Midbrain (tissue), 1 donor: ENCODE measurements around the gene PRPSAP2.
"Not testable (repeated sequence)": the region's sequence is repeated elsewhere in the genome, so short reads cannot be mapped to it uniquely, and the experiment has no call there.

Experiments
- DNase-seq: peaks from one replicate; lab custom pipeline; 2025; lab: John Stamatoyannopoulos, UW

Gene PRPSAP2, protein sequence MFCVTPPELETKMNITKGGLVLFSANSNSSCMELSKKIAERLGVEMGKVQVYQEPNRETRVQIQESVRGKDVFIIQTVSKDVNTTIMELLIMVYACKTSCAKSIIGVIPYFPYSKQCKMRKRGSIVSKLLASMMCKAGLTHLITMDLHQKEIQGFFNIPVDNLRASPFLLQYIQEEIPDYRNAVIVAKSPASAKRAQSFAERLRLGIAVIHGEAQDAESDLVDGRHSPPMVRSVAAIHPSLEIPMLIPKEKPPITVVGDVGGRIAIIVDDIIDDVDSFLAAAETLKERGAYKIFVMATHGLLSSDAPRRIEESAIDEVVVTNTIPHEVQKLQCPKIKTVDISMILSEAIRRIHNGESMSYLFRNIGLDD

GRCh38 chr17:18857864-18858566 lies at the start of gene PRPSAP2:
PRPSAP2 (plus strand) TSS chr17:18858131; CDS start chr17:18865834, 7,703 bp downstream.
- DNase-seq: peak; percentile 94

GRCh38 chr17:18815924-18816323 lies 42.0 kb upstream of the PRPSAP2 start:
- not testable (repeated sequence) for DNase-seq

- peak; percentile 64 for DNase-seq
Observed at GRCh38 chr17:18816489-18817371, 41.2 kb upstream of the PRPSAP2 start.

GRCh38 chr17:18821430-18821829 lies 36.5 kb upstream of the PRPSAP2 start:
- DNase-seq: not testable (repeated sequence)

DNA sequence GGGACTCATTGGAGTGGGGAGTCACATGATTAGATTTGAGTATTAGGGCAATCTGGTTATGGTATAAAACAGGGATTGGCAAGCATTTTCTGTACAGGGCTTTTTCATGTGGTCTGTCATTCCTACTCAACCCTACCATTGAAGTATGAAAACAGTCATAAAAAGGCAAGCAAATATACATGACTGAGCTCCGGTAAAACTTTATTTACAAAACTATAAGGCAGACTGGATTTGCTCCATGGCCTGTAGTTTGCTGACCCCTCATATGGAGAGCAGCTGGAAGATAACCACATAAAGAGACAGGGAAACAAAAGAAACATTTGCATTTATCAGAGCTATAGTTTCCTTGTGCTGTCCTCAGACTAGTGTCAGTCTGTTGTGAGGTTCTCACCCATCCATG lies 30.3 kb upstream of the PRPSAP2 start:
- not testable (repeated sequence) for DNase-seq

DNA sequence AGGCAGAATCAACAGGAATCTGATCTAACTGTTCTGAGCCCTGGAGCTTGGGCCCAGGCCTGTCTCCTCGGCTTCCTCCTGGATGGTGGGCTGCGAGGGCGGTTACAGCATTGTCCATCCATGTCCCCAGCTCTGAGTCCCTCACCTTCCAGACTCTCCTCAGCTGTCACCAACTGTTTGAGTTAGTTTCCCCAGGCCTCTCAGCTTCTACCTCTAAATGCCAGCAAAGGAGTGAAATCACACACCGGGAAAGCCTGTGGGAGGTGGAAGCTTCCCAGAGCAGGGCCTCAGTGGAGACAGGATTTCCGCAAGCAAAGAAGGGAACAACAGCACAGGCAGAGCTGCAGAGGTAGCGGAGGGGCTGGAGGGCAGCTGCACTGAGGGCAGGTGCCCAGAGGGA lies 9.4 kb upstream of the PRPSAP2 start:
- DNase-seq: no peak

- no peak for DNase-seq
Observed at GRCh38 chr17:18850679-18851078, 7.3 kb upstream of the PRPSAP2 start.

DNA sequence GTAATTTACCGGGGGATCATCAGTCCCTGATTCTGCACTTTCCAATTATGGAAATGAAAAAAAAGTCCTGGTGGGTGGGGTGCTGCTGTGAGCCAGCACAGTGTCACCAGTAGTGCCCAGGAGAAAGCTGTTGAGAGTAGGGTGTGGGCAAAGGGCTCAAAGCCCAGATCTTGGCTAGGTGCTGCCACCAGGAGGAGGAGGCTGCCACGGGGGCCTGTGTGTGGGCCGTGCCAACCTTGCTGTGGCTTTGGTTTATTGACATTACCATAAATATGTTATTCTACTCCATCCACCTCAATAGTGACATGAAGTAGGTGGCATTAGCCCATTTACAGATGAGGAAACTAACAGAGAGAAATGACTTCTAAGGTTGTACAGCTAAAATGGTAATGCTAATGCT lies 6.7 kb upstream of the PRPSAP2 start:
- no peak for DNase-seq

DNA sequence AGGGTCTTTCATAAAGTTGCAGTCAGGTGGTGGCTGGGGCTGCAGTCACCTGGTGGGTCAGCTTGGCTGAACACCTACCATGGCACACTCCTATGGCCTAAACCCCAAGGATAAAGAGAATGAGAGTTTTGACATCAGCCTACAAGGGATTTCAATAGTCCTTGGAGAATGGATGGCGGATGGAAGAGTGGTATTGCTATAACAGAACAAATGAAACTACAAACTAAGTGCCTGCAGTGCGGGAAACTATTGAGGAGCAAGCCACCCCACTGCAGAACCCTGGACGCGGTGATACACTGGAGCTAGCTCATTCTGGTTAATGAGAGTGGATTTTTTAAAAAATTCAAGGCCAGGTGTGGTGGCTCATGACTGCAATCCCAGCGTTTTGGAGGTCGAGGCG lies 3.0 kb upstream of the PRPSAP2 start:
- no peak for DNase-seq

DNA sequence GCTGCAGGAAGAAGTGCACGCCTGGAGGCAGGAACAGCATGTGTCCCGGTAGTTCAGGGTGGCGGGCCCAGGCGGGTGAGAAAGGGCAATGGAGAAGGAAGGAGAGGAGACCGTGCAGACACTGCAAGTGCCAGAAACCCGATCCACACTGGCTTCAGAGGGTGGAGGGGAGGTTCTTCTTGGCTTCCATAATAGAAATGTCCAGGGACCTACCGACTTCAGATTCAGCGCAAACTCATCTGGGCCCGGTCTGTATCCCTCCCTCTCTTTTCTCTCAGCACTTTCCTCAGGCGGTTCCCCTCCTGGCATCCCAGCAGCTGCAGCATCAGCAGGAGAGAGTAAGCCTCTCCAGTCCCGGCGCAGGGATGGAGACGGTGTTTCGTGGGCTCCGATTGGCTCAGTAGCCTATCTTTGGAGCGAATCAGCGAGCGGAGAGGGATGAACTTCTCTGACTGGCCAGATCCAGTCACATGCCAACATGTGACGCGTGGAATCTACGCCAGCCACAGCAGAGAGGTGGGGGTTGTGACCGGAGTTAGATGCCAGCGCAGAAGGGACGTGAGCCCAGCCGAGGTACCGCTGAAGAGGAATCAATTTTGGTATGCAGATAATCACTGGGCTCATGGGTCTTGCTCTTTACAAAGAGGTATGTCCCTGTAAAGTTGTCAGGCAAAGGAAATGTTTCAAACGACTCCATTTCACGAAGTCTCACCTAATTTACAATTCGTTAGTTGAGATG lies 1.9 kb upstream of the PRPSAP2 start:
- peak; percentile 96 for DNase-seq

GRCh38 chr17:18856570-18856915 lies 1.4 kb upstream of the PRPSAP2 start:
- DNase-seq: peak; percentile 25

- peak; percentile 40 for DNase-seq
Observed at GRCh38 chr17:18858567-18859245, 775 bp downstream of the PRPSAP2 start.

DNA sequence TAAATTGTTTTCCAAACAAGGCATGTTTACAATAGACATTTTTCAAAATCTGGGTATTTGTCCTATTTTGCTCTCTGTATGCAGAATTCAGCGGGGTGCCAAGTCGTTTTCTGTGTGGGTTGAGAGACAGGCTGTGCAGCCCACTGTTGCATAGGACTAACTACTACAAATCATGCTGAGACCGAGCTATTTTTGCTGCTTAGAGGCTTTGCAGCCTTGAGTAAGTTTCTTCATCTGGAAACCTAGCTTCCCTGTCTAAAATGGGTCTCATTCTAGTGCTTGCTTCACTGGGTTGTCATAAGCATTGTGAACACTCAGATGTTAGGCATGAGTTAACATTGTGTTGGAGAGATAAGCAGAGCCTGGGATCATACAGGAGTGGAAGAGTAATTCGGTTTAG lies 1.3 kb downstream of the PRPSAP2 start:
- peak; percentile 39 for DNase-seq

DNA sequence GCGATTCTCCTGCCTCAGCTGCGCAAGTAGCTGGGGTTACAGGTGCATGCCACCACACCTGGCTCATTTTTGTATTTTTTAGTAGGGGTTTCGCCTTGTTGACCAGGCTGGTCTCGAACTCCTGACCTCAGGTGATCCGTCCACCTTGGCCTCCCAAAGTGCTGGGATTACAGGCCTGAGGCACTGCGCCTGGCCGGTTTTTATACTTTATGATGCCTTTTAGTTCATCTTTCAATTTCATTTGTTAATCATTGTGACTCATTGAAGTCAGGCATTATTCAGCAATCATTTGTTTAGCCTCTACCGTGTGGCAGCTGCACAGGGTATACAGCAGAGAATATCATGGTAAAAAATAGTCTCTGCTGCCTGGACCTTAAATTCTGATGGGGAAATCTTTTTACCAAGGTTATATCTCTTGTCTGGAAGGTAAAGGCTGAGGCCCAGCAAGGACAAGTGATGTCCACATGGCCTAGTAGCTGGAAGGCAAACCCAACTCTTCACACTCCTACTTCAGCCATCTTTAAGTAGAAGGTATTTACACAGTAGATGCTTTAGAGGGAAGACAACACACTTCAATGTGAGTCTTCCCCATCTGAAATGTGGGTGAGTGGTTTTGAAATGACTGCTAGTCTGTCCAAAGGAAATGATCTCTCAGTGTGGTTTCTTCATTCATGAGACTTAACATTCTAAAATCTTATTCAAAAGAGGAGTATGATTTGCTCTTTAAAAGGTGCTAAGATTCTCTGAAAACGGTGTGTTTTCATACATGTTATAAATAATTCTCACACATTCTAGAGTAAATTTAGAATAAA lies 2.4 kb downstream of the PRPSAP2 start:
- DNase-seq: no peak

DNA sequence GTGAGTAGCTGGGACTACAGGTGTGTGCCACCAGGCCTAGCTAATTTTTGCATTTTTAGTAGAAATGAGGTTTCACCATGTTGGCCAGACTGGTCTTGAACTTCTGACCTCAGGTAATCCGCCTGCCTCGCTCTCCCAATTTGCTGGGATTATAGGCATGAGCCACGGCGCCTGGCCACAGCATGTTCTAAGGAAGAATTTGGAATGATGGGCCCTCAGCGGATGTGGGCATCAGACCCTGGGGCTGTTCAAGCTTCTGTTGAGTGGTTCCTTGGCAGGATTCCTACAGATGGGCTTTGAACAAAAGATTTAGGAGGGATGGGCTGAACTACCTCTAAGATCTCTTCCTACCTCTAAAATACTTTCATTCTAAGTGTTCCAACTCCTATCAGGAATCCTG lies 4.1 kb downstream of the PRPSAP2 start:
- no peak for DNase-seq

DNA sequence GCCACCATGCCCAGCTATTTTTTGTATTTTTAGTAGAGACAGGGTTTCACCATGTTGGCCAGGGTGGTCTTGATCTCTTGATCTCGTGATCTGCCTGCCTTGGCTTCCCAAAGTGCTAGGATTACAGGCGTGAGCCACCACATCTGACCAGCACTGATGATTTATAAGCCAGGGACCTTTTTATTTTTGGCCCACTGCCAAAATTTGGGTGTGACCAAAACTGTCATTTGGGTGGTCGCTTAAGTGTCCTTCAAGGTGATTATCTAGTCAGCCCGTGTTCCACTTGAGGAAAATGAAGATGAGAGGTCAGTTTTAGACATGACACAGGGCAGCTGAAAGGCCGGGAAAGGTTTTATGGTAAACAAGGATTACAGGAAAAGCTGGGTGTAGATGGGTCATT lies 7.1 kb downstream of the PRPSAP2 start:
- DNase-seq: not testable (repeated sequence)

DNA sequence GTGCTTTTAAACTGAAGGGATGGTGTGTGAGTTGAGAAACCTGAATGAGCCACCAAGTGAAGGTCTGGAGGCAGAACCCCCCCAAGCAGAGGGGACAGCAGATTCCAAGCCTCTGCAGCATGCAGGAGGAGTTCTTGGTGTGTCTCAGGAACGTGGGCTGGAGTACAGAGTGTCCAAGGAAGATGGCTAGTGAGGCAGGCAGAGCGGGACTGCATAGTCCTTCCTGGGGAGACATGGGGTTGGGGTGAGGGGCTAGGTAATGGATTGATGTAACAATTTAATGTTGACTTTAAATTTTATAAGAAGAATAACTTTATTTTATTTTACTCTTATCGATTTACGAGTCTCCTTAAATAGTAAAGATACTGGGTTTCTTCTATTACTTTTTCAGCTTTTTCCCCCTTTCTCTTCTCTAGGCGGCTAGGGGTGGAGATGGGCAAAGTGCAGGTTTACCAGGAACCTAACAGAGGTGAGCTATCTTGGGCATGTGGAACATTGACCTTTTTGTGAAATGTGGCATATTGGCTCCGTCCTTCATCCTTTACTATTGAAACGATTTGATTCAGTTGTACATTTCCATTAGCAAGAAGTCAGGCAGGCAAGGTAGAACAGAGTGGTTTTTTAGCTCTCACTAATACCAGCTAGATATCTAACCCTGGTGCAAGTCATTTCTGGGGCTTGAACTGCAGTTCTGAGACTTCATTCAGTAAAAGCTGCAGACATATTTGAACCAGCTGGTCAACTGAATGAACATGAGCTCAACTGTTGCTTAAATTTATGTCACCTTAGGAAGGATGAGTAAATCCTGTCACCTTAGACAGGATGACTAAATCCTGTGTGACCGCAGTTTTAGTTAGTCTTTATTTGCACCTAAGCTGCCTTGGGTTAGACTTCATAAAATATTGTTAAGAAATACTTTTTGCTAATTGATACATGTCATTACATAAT lies 9.2 kb downstream of the PRPSAP2 start:
- DNase-seq: no peak

DNA sequence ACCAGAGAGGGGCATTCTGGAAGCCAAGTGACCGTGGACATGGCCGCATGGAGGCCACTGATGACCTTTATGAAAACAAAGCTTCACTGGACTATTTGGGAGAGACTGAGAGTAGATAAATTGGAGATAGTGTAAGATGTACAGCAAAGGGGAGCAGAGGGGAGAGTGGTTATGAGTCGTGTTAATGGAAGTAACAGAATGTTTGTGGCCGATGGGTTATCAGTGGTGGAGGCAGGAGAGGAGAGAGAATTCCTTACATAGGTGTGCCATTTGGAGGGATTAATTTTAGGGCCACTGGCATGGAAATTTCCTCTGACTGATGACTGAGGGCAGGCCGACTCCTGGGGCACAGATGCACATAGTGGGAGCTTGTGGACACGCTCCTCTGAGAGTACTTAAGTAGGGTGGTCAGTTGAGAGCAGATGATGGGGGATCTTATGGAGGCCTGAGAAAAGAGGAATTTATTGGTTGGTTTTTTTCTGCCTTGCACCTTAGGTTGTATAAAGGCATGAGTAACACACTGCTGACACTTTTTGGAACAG lies 19.2 kb downstream of the PRPSAP2 start:
- no peak for DNase-seq

GRCh38 chr17:18888766-18889290 lies 30.9 kb downstream of the PRPSAP2 start:
- DNase-seq: no peak
